IPS-18a (cell line): ENCODE data around the gene C17orf75.
"Not testable (repeated sequence)": the region's sequence is repeated elsewhere in the genome, so short reads cannot be mapped to it uniquely, and the experiment has no call there.

ENCODE experiments used
- H3K27ac ChIP-seq: one replicate; pipeline ENCODE4 v1.5.1; 2013; ENCODE audit warnings: low read length
- H3K27me3 ChIP-seq: one replicate; pipeline ENCODE4 v1.6.1; 2013; ENCODE audit warnings: mild to moderate bottlenecking, low read length; ENCODE audit not compliant: control insufficient read depth, insufficient read depth
- H3K36me3 ChIP-seq: one replicate; pipeline ENCODE4 v1.6.1; 2013; ENCODE audit warnings: low read depth, low read length; ENCODE audit not compliant: control insufficient read depth
- H3K4me1 ChIP-seq: one replicate; pipeline ENCODE4 v1.6.1; 2013; ENCODE audit warnings: low read depth, low read length; ENCODE audit not compliant: control insufficient read depth
- H3K4me3 ChIP-seq: one replicate; pipeline ENCODE4 v1.5.1; 2013; ENCODE audit warnings: low read length
- H3K9ac ChIP-seq: one replicate; pipeline ENCODE4 v1.6.1; 2013; ENCODE audit warnings: mild to moderate bottlenecking, low read length, moderate library complexity
- H3K9me3 ChIP-seq: one replicate; pipeline ENCODE4 v1.6.1; 2013; ENCODE audit warnings: low read depth, low read length; ENCODE audit not compliant: control insufficient read depth

C17orf75 gene

GRCh38 chr17:32319548-32319905 is 22.4 kb downstream of the C17orf75 start:
- H3K4me1 ChIP-seq, result peaks cover 21% of the 10 kb centered on the region
- H3K36me3 ChIP-seq, result no peaks in the 10 kb centered on the region
- H3K9ac ChIP-seq, result no peak overlapping the region
- no peaks in the 10 kb centered on the region for H3K27me3 ChIP-seq
- H3K9me3 ChIP-seq, result no peaks in the 10 kb centered on the region
- H3K27ac ChIP-seq, result no peak overlapping the region
- no peak overlapping the region for H3K4me3 ChIP-seq

- Histone ChIP-seq H3K27me3 (no peaks in the 10 kb centered on the region), H3K36me3 (no peaks in the 10 kb centered on the region), H3K4me1 (peaks cover 9% of the 10 kb centered on the region), H3K4me3 (no peak overlapping the region), H3K27ac (no peak overlapping the region), H3K9me3 (no peaks in the 10 kb centered on the region), H3K9ac (no peak overlapping the region)
These were observed 23.9 kb downstream of the C17orf75 start for GRCh38 chr17:32318071-32318470.

GRCh38 chr17:32317353-32317752 is 24.6 kb downstream of the C17orf75 start:
- no peaks in the 10 kb centered on the region for H3K36me3 ChIP-seq
- H3K4me1 ChIP-seq, result peaks cover 9% of the 10 kb centered on the region
- no peak overlapping the region for H3K4me3 ChIP-seq
- H3K9me3 ChIP-seq, result no peaks in the 10 kb centered on the region
- H3K9ac ChIP-seq, result no peak overlapping the region
- no peaks in the 10 kb centered on the region for H3K27me3 ChIP-seq
- H3K27ac ChIP-seq, result no peak overlapping the region

- not testable (repeated sequence) for H3K27ac ChIP-seq, H3K36me3 ChIP-seq, H3K9me3 ChIP-seq, H3K27me3 ChIP-seq, H3K9ac ChIP-seq, H3K4me3 ChIP-seq
- peaks cover 10% of the 10 kb centered on the region for H3K4me1 ChIP-seq
These were observed 25.3 kb downstream of the C17orf75 start for GRCh38 chr17:32316653-32317052.

- no peak overlapping the region for H3K9ac ChIP-seq
- H3K9me3 ChIP-seq, result no peaks in the 10 kb centered on the region
These were observed 26.8 kb downstream of the C17orf75 start for GRCh38 chr17:32315171-32315570.

GRCh38 chr17:32314636-32315035 is 27.3 kb downstream of the C17orf75 start:
- H3K4me1 ChIP-seq, result peaks cover 20% of the 10 kb centered on the region
- no peaks in the 10 kb centered on the region for H3K27me3 ChIP-seq
- no peak overlapping the region for H3K9ac ChIP-seq
- no peaks in the 10 kb centered on the region for H3K36me3 ChIP-seq
- H3K27ac ChIP-seq, result no peak overlapping the region
- H3K9me3 ChIP-seq, result no peaks in the 10 kb centered on the region
- no peak overlapping the region for H3K4me3 ChIP-seq

More at GRCh38 chr17:32315171-32315570, 26.8 kb downstream of the C17orf75 start:
- Histone ChIP-seq H3K4me1 (peaks cover 20% of the 10 kb centered on the region), H3K27ac (no peak overlapping the region), H3K36me3 (no peaks in the 10 kb centered on the region), H3K4me3 (no peak overlapping the region), H3K27me3 (no peaks in the 10 kb centered on the region)

- Histone ChIP-seq H3K9me3 (no peaks in the 10 kb centered on the region), H3K9ac (no peak overlapping the region), H3K36me3 (no peaks in the 10 kb centered on the region), H3K27me3 (no peaks in the 10 kb centered on the region), H3K4me3 (peak overlapping the region; percentile 7), H3K4me1 (peaks cover 22% of the 10 kb centered on the region), H3K27ac (no peak overlapping the region)
These were observed 30.9 kb downstream of the C17orf75 start for GRCh38 chr17:32311028-32311536.

GRCh38 chr17:32307658-32308057 is 34.3 kb downstream of the C17orf75 start:
- H3K9ac ChIP-seq, result no peak overlapping the region
- no peaks in the 10 kb centered on the region for H3K36me3 ChIP-seq
- no peaks in the 10 kb centered on the region for H3K27me3 ChIP-seq
- no peak overlapping the region for H3K4me3 ChIP-seq
- no peaks in the 10 kb centered on the region for H3K9me3 ChIP-seq
- H3K27ac ChIP-seq, result no peak overlapping the region
- H3K4me1 ChIP-seq, result peaks cover 39% of the 10 kb centered on the region

- H3K9ac ChIP-seq, result no peak overlapping the region
These were observed 36.9 kb downstream of the C17orf75 start for GRCh38 chr17:32305049-32305448.

GRCh38 chr17:32303781-32304288 is 38.1 kb downstream of the C17orf75 start:
- Histone ChIP-seq H3K27ac (peak overlapping the region; percentile 70), H3K36me3 (no peaks in the 10 kb centered on the region), H3K4me1 (peaks cover 37% of the 10 kb centered on the region), H3K9me3 (no peaks in the 10 kb centered on the region), H3K9ac (peak overlapping the region; percentile 24), H3K27me3 (no peaks in the 10 kb centered on the region), H3K4me3 (peak overlapping the region; percentile 45)

More at GRCh38 chr17:32305049-32305448, 36.9 kb downstream of the C17orf75 start:
- Histone ChIP-seq H3K4me1 (peaks cover 37% of the 10 kb centered on the region), H3K36me3 (no peaks in the 10 kb centered on the region), H3K27ac (no peak overlapping the region), H3K4me3 (no peak overlapping the region), H3K9me3 (no peaks in the 10 kb centered on the region), H3K27me3 (no peaks in the 10 kb centered on the region)

- Histone ChIP-seq H3K4me3 (peak overlapping the region; percentile 45), H3K27me3 (no peaks in the 10 kb centered on the region), H3K9ac (peak overlapping the region; percentile 24), H3K4me1 (peaks cover 37% of the 10 kb centered on the region), H3K27ac (peak overlapping the region; percentile 70), H3K9me3 (no peaks in the 10 kb centered on the region), H3K36me3 (no peaks in the 10 kb centered on the region)
These were observed 38.9 kb downstream of the C17orf75 start for GRCh38 chr17:32302860-32303649.

- Histone ChIP-seq H3K36me3 (no peaks in the 10 kb centered on the region), H3K9me3 (no peaks in the 10 kb centered on the region), H3K4me3 (no peak overlapping the region), H3K9ac (no peak overlapping the region), H3K27me3 (no peaks in the 10 kb centered on the region), H3K27ac (no peak overlapping the region), H3K4me1 (peaks cover 34% of the 10 kb centered on the region)
These were observed 39.9 kb downstream of the C17orf75 start for GRCh38 chr17:32302037-32302436.
